ENCODE data around the gene RGS13.

RGS13 gene

GRCh38 chr1:192698731-192699130, 62.8 kb downstream of the RGS13 start:
- no peaks in the 10 kb centered on the region for H3K27me3 ChIP-seq (ENCODE audit: control insufficient read depth, insufficient read depth, low read length)
- no peak overlapping the region for H3K9ac ChIP-seq (ENCODE audit: low read length)
- H3K4me1 ChIP-seq (ENCODE audit: control insufficient read depth, insufficient read depth, low read length): peaks cover 19% of the 10 kb centered on the region
- no peaks in the 10 kb centered on the region for H3K36me3 ChIP-seq (ENCODE audit: control insufficient read depth, insufficient read depth, low read length)
- H3K9me3 ChIP-seq (ENCODE audit: control insufficient read depth, low read length): no peaks in the 10 kb centered on the region
- H3K4me3 ChIP-seq (ENCODE audit: low read length): no peak overlapping the region

GRCh38 chr1:192700834-192701271, 64.9 kb downstream of the RGS13 start:
- peaks cover 19% of the 10 kb centered on the region for H3K4me1 ChIP-seq (ENCODE audit: control insufficient read depth, insufficient read depth, low read length)
- no peaks in the 10 kb centered on the region for H3K36me3 ChIP-seq (ENCODE audit: control insufficient read depth, insufficient read depth, low read length)
- no peak overlapping the region for H3K4me3 ChIP-seq (ENCODE audit: low read length)
- H3K9ac ChIP-seq (ENCODE audit: low read length): no peak overlapping the region
- H3K27me3 ChIP-seq (ENCODE audit: control insufficient read depth, insufficient read depth, low read length): no peaks in the 10 kb centered on the region
- no peaks in the 10 kb centered on the region for H3K9me3 ChIP-seq (ENCODE audit: control insufficient read depth, low read length)

- Histone ChIP-seq H3K9ac (ENCODE audit: low read length) (no peak overlapping the region), H3K27me3 (ENCODE audit: control insufficient read depth, insufficient read depth, low read length) (no peaks in the 10 kb centered on the region), H3K9me3 (ENCODE audit: control insufficient read depth, low read length) (no peaks in the 10 kb centered on the region), H3K36me3 (ENCODE audit: control insufficient read depth, insufficient read depth, low read length) (no peaks in the 10 kb centered on the region), H3K4me1 (ENCODE audit: control insufficient read depth, insufficient read depth, low read length) (peaks cover 20% of the 10 kb centered on the region), H3K4me3 (ENCODE audit: low read length) (no peak overlapping the region)
These were observed 66.4 kb downstream of the RGS13 start for GRCh38 chr1:192702212-192702902.

- Histone ChIP-seq H3K36me3 (ENCODE audit: control insufficient read depth, insufficient read depth, low read length) (no peaks in the 10 kb centered on the region), H3K27me3 (ENCODE audit: control insufficient read depth, insufficient read depth, low read length) (no peaks in the 10 kb centered on the region), H3K4me1 (ENCODE audit: control insufficient read depth, insufficient read depth, low read length) (peaks cover 24% of the 10 kb centered on the region), H3K9ac (ENCODE audit: low read length) (no peak overlapping the region), H3K9me3 (ENCODE audit: control insufficient read depth, low read length) (no peaks in the 10 kb centered on the region), H3K4me3 (ENCODE audit: low read length) (no peak overlapping the region)
These were observed 67.6 kb downstream of the RGS13 start for GRCh38 chr1:192703283-192704206.

GRCh38 chr1:192705510-192705909, 69.6 kb downstream of the RGS13 start:
- H3K27me3 ChIP-seq (ENCODE audit: control insufficient read depth, insufficient read depth, low read length): no peaks in the 10 kb centered on the region
- H3K4me1 ChIP-seq (ENCODE audit: control insufficient read depth, insufficient read depth, low read length): peaks cover 21% of the 10 kb centered on the region
- no peak overlapping the region for H3K9ac ChIP-seq (ENCODE audit: low read length)
- no peaks in the 10 kb centered on the region for H3K36me3 ChIP-seq (ENCODE audit: control insufficient read depth, insufficient read depth, low read length)
- no peaks in the 10 kb centered on the region for H3K9me3 ChIP-seq (ENCODE audit: control insufficient read depth, low read length)
- H3K4me3 ChIP-seq (ENCODE audit: low read length): no peak overlapping the region

GRCh38 chr1:192706936-192707335, 71.0 kb downstream of the RGS13 start:
- no peak overlapping the region for H3K4me3 ChIP-seq (ENCODE audit: low read length)
- H3K27me3 ChIP-seq (ENCODE audit: control insufficient read depth, insufficient read depth, low read length): no peaks in the 10 kb centered on the region
- H3K9ac ChIP-seq (ENCODE audit: low read length): no peak overlapping the region
- peaks cover 10% of the 10 kb centered on the region for H3K4me1 ChIP-seq (ENCODE audit: control insufficient read depth, insufficient read depth, low read length)
- no peaks in the 10 kb centered on the region for H3K36me3 ChIP-seq (ENCODE audit: control insufficient read depth, insufficient read depth, low read length)
- no peaks in the 10 kb centered on the region for H3K9me3 ChIP-seq (ENCODE audit: control insufficient read depth, low read length)

- H3K9me3 ChIP-seq (ENCODE audit: control insufficient read depth, low read length): no peaks in the 10 kb centered on the region
- H3K36me3 ChIP-seq (ENCODE audit: control insufficient read depth, insufficient read depth, low read length): no peaks in the 10 kb centered on the region
- H3K27me3 ChIP-seq (ENCODE audit: control insufficient read depth, insufficient read depth, low read length): no peaks in the 10 kb centered on the region
- H3K4me3 ChIP-seq (ENCODE audit: low read length): no peak overlapping the region
- no peak overlapping the region for H3K9ac ChIP-seq (ENCODE audit: low read length)
- H3K4me1 ChIP-seq (ENCODE audit: control insufficient read depth, insufficient read depth, low read length): peaks cover 6% of the 10 kb centered on the region
These were observed 72.1 kb downstream of the RGS13 start for GRCh38 chr1:192707978-192708547.

GRCh38 chr1:192709544-192709943, 73.6 kb downstream of the RGS13 start:
- Histone ChIP-seq H3K4me1 (ENCODE audit: control insufficient read depth, insufficient read depth, low read length) (peaks cover 6% of the 10 kb centered on the region), H3K27me3 (ENCODE audit: control insufficient read depth, insufficient read depth, low read length) (no peaks in the 10 kb centered on the region), H3K9ac (ENCODE audit: low read length) (no peak overlapping the region), H3K9me3 (ENCODE audit: control insufficient read depth, low read length) (no peaks in the 10 kb centered on the region), H3K36me3 (ENCODE audit: control insufficient read depth, insufficient read depth, low read length) (no peaks in the 10 kb centered on the region), H3K4me3 (ENCODE audit: low read length) (no peak overlapping the region)

Data from mucosa of stomach (tissue), 1 donor.